GM12892 (cell line): ENCODE results near the gene KCNJ4.
"Not testable (repeated sequence)": the region's sequence is repeated elsewhere in the genome, so short reads cannot be mapped to it uniquely, and the experiment has no call there.

Experiments used
- POLR2A ChIP-seq: IDR thresholded peaks from 2 replicates; pipeline ENCODE4 v1.6.1; 2011; ENCODE audit warnings: low read depth, low read length, control low read depth
- TAF1 ChIP-seq: IDR thresholded peaks from 2 replicates; pipeline ENCODE4 v1.6.1; 2011; ENCODE audit warnings: low read depth, mild to moderate bottlenecking, control low read depth, low read length, borderline replicate concordance

- not testable (repeated sequence) for TF ChIP-seq POLR2A, TAF1
Measured at GRCh38 chr22:38409916-38410315, 45.1 kb downstream of the KCNJ4 start.
